ENCODE results near the gene SHROOM2. TPM values are rescaled to one million over a fixed set of nuclear protein-coding genes. Genes with fewer than 3 reads are reported as not detected.

The SHROOM2 gene
- total RNA-seq, 1 donor, result not detected

GRCh38 chrX:9864011-9864410 is 77.8 kb downstream of the SHROOM2 start:
- H3K4me3 ChIP-seq (ENCODE audit: low read depth, low read length), result no peak overlapping the region
- TF ChIP-seq, protein P1, sequence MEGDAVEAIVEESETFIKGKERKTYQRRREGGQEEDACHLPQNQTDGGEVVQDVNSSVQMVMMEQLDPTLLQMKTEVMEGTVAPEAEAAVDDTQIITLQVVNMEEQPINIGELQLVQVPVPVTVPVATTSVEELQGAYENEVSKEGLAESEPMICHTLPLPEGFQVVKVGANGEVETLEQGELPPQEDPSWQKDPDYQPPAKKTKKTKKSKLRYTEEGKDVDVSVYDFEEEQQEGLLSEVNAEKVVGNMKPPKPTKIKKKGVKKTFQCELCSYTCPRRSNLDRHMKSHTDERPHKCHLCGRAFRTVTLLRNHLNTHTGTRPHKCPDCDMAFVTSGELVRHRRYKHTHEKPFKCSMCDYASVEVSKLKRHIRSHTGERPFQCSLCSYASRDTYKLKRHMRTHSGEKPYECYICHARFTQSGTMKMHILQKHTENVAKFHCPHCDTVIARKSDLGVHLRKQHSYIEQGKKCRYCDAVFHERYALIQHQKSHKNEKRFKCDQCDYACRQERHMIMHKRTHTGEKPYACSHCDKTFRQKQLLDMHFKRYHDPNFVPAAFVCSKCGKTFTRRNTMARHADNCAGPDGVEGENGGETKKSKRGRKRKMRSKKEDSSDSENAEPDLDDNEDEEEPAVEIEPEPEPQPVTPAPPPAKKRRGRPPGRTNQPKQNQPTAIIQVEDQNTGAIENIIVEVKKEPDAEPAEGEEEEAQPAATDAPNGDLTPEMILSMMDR (IDR thresholded peaks at IDR 0.05; ENCODE audit: insufficient read depth, low read length), result no peak
- DNase-seq (ENCODE audit: low read depth), result no peak

DNA sequence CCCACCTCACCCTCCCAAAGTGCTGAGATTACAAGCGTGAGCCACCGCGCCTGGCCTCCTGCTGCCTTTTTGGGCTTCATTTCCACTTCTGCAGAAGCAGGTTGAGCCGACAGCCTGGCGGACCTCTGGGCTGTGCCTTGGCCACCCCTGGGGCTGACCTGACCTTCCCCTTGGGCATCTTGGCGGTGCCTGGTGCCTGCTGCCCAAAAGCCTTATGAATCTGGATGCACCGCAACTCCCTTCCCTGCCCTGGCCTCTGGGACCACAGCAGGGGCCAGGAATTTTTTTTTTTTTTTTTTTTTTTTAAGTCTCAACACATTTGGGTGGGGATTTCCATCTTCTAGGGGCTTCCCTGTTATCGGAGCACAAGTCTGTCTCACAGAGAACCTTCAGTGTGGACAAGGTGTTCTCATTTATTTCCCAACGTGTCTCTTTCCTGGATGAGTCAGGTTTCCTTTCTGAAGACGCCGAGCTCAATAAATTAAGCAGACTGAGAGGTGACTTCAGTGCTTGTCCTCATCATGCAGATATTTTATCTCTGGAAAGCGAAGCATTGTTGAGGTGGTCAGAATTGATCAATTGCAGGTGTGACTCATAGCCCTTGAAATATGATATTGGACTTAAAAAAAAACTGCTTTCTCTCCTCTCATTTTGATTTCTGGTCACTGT is 79.7 kb downstream of the SHROOM2 start:
- H3K4me3 ChIP-seq (ENCODE audit: low read depth, low read length), result no peak overlapping the region
- TF ChIP-seq, protein P1 (IDR thresholded peaks at IDR 0.05; ENCODE audit: insufficient read depth, low read length), result no peak
- DNase-seq (ENCODE audit: low read depth), result no peak

DNA sequence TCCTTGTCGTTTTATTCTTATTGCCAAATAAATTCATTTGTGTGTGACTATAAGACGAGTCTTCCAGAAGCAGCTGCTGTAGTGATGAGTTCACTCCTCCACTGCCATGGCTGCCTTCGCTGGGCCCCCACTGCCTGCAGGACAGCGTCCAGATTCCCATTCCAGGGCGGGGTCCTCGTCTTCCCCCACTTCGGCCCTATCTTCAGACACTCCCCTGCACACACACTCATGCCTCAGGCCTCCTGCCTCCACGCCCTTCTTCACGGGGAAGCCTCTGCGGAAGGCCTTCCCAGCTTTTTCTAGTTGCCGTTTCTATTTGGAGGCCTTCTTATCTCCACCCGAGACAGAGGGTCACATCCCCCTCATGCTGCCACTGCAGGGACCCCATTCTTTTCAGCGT is 80.4 kb downstream of the SHROOM2 start:
- TF ChIP-seq, protein P1 (IDR thresholded peaks at IDR 0.05; ENCODE audit: insufficient read depth, low read length), result no peak
- no peak for DNase-seq (ENCODE audit: low read depth)
- no peak overlapping the region for H3K4me3 ChIP-seq (ENCODE audit: low read depth, low read length)

GRCh38 chrX:9867226-9867625 is 81.0 kb downstream of the SHROOM2 start:
- no peak for DNase-seq (ENCODE audit: low read depth)
- no peak overlapping the region for H3K4me3 ChIP-seq (ENCODE audit: low read depth, low read length)
- TF ChIP-seq, protein P1 (IDR thresholded peaks at IDR 0.05; ENCODE audit: insufficient read depth, low read length), result no peak

DNA sequence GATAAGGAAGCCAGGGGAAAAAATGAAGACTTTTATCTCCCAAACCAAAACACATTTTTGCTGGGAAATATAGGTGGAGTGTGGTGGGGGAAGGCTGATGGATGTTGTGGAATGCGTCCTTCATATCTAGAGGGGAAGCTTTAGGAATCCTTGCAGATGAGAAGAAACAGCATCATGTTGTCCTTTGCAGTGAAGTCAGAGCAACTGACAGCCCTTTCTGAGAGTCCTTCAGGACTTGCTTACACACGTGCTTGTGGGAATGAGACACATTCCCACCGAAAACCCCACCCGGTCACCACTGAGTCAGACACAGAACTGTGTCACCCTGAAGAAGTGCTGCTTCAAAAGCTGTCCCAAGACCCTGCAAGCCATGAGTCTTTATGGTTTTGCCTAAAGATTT is 81.5 kb downstream of the SHROOM2 start:
- no peak for DNase-seq (ENCODE audit: low read depth)
- TF ChIP-seq, protein P1 (IDR thresholded peaks at IDR 0.05; ENCODE audit: insufficient read depth, low read length), result no peak
- H3K4me3 ChIP-seq (ENCODE audit: low read depth, low read length), result no peak overlapping the region

- TF ChIP-seq, protein P1 (IDR thresholded peaks at IDR 0.05; ENCODE audit: insufficient read depth, low read length), result no peak
- DNase-seq (ENCODE audit: low read depth), result no peak
- no peak overlapping the region for H3K4me3 ChIP-seq (ENCODE audit: low read depth, low read length)
These were observed 85.6 kb downstream of the SHROOM2 start for GRCh38 chrX:9871701-9872268.

Data from fibroblast of the aortic adventitia (primary cell).